H54 (cell line): Measurements from ENCODE around the gene ZDHHC8.

Experiments
- DNase-seq: peaks from one replicate; pipeline ENCODE4 v3.0.0; 2011; ENCODE audit warnings: low spot score, mixed read lengths; ENCODE audit not compliant: insufficient read length
- FAIRE-seq: peaks from 3 replicates; lab custom pipeline; 2011; peaks lifted over from hg19 to GRCh38; lab: Jason Lieb, UNC
- POLR2A ChIP-seq: IDR thresholded peaks from 2 replicates; pipeline ENCODE4 v1.6.1; 2011; ENCODE audit warnings: low read depth, mild to moderate bottlenecking, low read length

The ZDHHC8 gene

DNA sequence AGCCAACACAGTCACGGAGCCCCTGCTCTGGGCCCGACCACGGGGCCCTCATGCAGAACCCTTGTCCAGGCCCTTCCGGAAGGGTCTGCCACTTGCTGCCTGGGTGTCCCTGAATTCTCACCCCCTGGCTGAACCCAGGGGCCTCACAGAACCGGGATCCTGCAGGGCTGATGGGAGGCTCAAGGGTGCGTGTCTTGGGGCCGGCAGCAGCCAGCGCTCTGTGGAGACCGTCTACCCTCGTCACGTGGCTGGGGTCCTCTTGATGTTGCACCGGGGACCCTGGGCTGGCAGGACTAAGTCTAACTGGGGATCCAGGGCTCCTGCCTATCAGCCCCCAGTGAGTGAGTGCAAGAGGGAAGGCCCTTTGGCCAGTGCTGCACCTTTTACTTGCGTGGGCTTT lies 38.6 kb downstream of the ZDHHC8 start:
- no peak for DNase-seq
- FAIRE-seq: no peak
- no peak for TF ChIP-seq POLR2A

DNA sequence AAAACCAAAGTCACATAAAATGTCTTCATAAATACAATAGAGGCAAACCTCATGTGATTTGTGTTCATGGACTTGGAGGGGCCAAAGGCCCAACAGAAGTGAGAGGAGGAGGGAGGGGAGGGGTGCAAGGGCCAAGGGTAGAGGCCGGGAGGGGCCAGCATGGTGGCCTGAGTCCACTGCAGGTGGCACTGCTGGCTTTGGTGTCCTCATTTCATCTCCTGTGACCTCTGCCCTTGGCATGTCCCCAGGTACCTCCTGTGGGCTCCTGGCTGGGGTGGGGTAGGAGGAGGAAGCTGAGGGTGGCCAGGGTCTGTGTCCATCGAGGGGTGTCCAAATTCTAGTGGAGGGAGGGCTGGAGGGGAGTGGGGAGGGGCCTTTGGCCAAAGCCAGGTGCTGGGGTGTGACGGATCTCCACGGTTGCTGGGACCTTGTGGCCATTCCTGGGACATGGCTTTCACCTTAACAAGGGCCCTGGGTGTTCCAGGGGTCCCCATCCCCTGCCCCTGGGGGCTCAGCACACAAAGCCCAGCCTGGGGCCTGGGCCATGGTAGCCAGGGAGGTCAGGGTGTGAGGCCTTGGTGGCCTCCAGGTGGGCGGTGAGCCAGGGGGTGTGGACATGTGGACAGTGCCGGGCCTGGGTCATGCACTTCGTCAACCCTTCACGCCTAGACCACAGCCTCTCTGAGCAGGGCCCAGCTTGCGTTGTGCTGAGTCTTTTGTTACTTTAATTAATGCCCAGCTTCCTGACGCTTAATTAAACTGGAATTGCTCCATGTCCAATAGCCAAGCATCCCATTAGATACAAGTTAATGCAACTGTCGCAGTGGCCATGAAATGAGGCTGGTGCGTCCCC lies 39.9 kb downstream of the ZDHHC8 start:
- FAIRE-seq: no peak
- DNase-seq: no peak
- no peak for TF ChIP-seq POLR2A

DNA sequence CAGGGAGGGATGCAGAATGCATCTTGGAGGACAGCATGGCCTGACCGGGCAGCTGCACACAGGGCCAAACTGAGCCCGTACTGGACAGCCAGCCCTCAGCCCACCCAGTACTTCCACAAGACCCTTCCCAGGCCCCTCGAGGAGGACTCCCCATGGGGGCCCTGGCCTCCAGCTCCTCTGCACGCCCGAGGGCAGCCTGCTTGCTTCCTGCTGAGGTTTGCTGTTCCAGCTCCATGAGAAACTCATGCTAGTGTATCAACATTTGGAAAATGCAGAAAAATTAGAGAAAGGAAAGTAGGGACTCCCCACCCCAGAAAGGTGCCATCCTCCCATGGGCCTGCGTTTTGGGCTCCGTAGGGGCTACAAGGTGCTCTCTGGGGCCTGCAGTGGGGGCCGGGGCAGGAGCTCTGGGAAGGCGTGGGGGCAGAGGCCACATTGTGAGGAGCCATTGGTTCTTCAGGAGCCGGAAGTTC lies 40.6 kb downstream of the ZDHHC8 start:
- no peak for TF ChIP-seq POLR2A
- FAIRE-seq (no peak), DNase-seq (no peak)

DNA sequence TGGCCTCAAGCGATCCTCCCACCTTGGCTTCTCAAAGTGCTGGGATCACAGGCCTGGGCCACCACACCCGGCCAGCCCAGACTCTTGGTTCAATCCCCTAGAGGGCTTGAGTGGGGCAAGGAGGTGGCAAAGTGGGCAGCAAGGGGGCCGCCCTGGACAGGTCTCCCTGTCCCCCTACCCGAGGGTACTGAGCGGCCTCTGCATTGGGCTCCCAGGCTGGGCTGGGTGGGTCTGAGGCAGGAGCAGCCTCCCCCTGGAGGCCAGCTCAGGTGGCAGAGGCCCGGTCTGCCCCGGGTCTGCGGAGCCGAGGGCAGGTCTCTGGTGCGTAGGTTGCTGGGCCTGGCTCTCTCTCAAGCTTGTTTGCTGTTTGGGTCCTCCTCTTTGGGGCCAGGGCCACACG lies 41.6 kb downstream of the ZDHHC8 start:
- DNase-seq: no peak
- FAIRE-seq: no peak
- TF ChIP-seq POLR2A: no peak

DNA sequence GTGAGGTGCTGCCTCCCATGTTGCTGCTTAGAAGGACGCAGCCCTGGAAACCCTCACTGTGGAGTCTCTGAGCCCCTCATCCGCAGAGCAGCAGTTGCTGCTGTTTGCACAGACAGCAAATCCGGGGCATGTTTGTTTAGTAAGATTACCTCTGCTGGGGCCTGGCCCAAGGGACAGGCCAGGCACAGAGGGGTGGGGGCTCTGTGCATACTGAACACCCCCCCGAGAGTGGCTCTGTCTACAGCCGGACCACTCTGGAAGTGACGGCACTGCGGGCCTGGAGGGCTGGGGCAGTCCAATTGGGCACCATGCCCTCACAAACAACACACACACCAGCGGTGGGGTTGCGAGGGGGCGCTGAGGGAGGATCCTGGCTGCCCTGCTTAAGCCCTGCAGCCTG lies 42.2 kb downstream of the ZDHHC8 start:
- TF ChIP-seq POLR2A: no peak
- FAIRE-seq (no peak), DNase-seq (no peak)

DNA sequence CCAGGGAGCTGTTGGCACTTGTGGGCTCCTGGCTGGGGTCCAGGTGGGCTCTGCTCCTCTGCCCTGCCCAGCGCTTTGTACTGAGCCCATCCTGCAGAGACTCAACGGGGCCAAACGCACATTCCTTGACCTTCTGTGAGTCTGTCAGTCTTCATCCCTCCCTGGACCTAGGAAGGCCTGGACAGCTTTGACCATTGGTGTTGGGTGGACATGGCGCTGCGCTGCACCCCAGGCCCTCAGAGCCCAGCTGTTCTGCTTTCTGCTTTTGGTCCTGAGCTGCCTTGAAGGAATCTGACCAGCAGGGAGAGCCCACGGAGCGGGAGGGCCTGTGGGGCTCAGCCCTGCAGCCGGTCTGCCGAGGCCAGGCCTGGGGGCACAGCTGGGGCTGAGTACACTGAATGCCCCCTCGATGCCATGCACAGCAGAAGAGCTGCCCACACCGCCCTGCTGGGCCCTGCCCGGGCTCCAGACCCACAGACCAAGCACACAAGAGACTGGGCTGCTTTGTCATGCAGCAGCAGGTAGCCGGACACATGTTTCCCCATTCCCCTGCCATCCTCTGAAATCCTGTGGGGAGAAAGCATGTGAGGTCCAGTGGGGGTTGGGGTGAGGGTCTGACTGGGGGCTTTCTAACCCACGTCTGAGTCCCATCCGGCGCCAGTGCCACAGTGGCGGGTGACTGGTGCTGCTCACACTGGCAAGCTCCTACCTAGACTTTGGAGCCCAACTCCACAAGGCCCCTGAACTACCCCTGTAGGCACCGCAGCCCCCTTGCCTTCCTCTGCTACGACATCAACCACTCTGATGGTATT lies 43.4 kb downstream of the ZDHHC8 start:
- DNase-seq (no peak), FAIRE-seq (no peak)
- no peak for TF ChIP-seq POLR2A

DNA sequence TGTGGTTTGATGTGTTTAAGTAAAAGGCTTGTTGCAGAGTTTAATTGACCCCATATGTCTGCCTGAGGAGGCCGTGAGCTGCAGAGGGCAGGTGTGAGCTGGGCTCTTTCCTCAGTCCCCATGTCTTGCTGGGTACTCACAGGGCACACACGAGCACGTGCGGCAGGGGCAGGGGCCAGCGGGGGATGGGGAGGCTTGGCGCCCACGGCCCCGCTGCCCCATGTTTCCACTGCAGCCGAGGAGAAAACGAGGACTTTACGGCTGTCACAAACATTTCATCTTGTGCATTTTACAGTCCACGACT lies 43.9 kb downstream of the ZDHHC8 start:
- no peak for DNase-seq
- no peak for TF ChIP-seq POLR2A
- no peak for FAIRE-seq

DNA sequence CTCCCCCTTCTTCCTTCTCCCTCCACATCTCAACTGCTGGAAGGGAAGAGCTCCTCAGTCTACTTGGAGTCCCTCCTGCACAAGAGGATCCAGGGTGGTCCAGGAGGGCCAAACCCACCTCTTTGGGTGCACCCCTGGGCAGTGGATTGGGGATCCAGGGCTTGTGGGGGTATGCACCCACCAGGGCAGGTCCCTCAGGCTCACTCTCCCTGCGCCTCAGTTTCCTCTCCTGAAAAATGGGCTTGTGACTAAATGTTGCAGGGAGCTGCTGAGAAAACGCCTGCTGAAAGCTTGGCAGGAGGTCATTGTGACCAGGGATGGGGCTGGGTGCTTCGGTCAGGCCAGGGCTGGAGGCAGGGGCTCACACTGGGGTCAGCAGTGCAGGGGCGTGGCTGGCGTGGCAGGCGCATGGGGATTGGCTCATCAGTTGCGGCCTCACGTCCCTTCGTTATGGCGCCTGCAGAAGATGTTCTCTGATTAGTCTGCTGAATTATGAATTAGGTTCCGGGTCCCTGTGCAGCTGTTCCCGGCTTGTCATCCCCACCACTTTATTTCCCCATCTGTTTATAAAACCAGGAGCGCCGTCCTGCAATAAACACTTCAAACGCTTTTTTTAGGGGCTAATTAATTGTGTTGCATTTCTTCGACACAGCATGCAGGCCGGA lies 44.9 kb downstream of the ZDHHC8 start:
- DNase-seq (no peak), FAIRE-seq (no peak)
- no peak for TF ChIP-seq POLR2A

DNA sequence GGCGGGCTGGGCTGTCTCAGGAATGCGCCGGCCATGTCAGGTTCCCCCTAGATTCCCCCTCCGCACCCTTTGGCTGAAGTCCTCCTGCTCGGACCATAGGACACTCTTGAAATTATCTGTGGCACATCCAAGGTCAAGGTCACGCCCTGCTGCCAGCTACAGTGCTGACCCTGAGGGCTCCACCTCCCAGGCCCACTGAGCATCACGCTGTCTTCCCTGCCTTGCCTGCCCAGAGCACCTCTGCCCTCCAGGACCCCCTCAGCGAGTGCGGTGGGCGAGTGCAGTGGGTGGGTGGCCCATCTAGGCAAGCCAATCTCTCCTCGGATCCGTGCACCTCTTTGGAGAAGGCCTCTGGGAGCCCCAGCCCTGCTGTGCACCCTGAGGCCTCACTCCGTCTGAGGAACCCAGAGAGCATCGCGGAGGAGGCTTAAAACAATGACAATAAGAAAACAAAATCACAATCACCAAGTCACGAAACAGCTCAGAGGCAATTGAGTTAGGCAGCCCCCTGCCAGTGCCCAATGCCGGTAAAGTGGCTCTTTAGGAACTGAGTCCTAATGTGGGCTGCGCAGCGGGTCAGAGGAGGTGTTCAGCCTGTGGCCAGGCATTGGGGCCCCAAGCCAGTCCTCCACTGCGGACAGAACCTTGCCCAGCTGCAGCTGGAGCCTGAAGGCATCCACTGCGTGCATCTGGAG lies 45.8 kb downstream of the ZDHHC8 start:
- DNase-seq (no peak), FAIRE-seq (no peak)
- TF ChIP-seq POLR2A: no peak

DNA sequence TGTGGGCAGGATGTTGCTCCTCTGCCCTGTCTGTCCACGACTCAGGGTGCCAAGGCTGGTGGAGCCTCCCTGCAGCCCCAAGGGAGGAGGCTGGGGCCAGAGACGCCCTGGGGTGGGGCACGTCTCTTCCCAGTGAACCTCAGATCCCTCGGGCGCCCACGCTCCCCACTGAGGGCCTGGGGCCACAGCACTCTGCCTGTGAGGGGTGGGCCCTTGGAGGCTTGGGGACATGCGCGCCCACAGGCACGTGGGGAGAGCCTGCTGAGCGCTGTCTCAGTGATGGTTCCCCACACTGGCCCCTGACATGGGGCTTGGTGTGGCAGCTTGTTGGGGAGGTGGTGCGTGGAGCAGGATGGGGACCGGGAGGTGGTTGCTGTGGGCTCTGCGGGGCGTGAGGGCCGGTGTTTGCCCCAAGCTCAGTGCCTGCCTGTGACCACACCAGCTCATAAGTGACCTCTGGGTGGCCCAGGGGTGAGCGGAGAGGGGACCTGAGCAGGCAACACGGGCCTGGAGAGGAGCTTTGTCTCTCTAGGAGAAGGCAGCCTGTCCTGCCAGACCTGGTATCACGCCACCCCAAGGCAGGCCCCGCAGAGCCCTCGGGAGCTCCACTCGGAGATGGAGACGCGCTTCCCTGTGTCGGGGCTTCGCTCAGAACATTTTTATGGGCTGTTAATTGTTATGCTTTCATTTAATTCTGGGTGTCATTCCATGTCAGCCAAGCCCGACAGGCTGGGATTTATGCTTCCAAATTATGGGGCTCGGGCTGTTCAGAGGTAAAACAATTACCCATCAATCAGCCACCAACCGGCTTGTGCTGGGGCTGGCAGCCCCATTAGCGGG lies 46.7 kb downstream of the ZDHHC8 start:
- DNase-seq: no peak
- FAIRE-seq: no peak
- no peak for TF ChIP-seq POLR2A

DNA sequence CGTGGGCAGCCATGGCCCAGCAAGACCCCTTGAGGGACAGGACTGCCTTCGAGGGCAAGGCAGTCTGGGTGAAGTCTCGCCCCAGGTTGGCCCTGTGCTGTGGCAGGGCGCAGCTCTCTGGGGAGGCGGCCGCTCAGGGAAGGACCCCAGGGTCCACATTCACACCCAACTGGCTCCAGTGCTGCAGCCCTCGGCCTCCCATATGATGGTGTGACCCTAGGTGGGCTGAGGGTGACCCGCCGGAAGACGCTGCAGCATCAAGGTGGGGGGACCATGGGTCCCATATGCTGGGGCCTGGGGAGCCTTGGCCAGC lies 47.3 kb downstream of the ZDHHC8 start:
- no peak for FAIRE-seq
- TF ChIP-seq POLR2A: no peak

DNA sequence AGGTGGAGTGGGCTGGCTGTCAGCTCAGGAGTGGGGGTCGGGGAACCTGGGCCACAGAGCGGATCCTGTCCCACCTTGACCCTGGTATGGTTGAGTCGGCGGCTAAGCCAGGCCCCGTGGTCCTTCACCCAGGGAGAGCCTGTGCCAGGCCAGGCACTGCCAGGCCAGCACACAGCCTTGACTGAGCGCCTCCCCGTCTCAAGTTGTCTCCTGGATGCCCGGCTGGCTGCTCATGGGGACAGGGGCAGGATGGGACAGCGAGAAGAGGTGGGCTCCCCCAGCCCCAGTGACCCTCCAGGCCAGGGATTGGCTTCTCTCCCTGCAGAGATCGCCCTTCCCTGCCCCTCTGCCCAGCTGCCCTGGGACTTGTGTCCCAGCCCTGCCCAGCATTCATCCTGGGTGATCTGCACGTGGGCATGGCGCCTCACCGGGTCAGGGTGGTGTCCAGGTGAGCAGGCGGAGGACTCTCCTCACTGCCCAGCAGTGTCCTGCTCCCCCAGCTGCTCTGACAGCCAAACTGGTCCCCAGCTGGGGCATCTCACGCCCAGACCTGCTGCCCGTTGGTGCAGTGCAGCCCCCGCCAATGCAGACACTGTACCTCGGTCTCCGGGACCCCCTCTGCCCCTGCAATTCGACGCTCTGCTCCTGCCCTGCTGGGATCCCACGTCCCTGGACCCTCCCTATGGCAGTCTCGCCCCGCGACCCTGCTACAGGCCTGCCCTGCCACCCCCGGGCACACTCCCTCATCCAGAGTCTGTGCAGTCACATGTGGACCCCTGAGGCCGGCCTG lies 48.0 kb downstream of the ZDHHC8 start:
- FAIRE-seq (no peak), DNase-seq (no peak)
- no peak for TF ChIP-seq POLR2A

More for the DNA sequence above, 47.3 kb downstream of the ZDHHC8 start:
- no peak for DNase-seq
